Measurements from ENCODE around the gene LTK.

Gene LTK

DNA sequence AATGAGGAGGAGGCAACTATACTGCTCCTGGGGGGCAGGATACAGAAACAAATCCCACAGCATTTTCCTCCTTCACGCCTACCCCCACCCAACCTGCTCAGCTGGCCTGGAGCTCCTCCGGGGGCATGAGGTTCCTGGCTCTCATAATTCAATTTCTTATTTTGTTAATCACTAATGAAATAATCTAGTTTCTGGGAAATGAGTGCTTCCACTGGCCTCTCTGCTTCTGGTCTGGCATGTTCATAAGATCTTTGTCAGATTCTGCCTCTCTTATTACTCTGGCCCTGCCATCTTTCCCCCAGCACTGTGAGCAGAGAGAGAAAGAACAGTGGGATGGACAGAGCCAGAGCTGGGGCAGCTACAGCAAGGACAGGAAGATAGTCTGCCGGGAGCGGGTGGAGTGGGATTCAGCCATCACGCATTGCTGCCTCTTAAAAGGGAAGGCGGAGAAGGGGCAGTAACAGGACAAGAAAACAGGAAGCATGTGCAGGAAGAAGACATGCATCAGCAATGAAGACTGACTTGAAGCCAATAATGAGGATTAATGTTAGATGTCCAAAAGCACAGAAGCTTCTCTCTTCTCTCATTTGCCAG, 16.8 kb upstream of the LTK start:
- in situ Hi-C loops (cut with MboI; ENCODE audit: low sequenced_read_pairs) = no loop called here

DNA sequence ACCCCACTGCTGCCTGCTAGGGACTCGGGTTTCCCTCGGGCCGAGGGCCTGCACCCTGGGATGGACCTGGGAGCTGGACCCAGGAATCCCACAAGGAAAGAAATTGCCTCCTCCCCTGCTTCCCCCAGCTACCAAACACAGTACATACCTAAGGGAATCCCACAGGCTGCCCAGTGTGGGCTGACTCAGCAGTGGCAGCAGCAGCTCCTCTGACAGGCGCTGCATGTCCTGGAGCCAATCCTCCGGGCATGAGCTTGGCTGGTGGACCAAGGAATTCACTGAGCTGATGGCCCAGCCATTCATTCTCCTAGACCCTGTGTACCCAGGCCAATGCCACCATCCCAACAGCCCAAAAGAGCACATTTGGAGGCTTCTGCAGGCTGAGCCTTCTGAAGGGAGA, 9.5 kb upstream of the LTK start:
- in situ Hi-C loops (cut with MboI; ENCODE audit: low sequenced_read_pairs) = no loop called here

DNA sequence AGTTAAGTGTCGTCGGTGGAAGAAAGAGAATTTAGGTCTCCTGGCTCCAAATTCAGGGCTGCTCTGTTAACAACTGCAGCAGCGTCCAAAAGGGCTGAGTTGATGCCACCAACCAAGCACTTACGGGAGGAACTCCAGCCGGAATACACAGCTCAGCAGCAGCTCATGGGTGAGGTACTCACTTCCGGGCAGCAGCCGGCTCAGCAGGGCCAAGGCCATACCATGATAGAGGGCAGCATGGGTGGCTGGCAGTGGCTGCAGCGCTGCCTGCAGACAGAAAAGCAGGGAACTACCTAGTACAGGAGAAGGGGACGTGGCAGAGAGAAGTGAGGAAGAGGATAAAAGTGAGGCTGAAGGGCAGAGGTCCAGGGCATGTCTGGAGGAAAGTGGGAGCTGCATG, 8.0 kb upstream of the LTK start:
- in situ Hi-C loops (cut with MboI; ENCODE audit: low sequenced_read_pairs) = no loop called here

DNA sequence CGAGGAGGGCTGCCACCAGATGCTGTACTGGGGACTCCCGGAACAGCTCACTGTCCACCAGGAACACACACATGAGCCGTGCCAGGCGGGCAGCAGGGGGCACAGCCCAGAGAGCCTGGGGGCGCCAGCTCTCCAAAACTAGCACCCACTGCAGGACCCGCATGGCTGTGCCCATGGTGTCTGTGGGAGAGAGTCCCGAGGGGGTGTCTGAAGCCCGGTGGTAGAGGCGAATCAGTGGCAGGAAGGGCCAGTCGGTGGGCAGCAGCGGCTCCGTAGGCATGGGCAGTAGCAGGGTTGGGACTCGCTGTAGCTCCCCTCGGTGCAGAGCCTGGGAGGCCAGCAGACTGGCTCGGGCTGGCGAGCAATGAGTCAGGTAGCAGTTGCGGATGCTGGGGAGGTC, 7.0 kb upstream of the LTK start:
- in situ Hi-C loops (cut with MboI; ENCODE audit: low sequenced_read_pairs) = no loop called here

DNA sequence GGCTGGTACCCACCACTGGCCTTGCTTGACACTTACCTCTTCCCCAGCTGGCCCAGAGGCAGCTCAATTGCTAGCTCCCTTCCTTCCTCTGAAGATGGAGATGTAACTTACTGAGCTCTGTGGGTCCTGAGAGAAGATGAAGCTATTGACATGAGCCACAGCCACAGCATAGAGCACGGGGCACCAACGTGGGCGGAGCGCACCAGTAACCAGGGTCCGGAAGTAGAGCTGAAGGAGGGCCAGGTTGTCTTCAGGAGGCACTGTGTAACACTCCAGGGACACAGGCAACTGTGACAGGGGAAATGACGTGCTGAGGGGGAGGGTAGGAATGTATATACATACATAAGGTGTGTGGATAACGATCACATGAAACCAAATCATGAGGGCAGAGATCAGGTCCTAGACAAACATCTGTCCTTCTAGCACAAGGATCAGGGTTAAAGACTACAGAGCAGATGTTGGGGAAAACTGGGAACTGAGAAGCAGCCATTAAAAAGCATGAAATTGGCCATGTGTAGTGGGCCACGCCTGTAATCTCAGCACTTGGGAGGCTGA, 4.3 kb upstream of the LTK start:
- in situ Hi-C loops (cut with MboI; ENCODE audit: low sequenced_read_pairs) = no loop called here

DNA sequence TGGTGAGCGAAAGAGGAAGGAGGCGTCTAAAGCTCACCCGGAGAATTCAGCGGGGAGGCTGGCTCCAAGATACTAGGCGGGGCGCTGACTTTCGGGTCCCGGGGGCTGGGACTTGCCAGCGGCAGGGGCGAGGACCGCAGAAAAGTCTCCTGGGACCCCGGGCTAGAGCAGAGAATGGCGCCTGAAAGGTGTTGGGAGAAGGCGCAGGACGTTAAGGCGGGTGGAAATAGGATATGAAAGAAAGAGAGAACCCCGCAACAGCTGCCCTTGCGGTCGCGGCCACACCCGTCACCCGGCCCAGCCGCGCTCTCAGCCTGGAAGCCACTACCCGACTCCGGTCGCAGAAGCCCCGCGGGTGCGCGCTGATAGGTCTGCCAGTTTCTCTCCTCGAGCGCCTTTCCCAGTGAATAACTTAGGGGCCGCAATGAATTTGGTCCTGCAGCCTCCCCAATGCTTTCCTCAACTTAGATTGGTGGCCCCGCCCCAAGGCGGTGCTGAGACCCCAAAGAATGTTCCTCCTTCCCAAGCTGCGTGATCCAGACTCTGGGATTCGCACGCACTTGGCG, 604 bp downstream of the LTK start:
- in situ Hi-C loops (cut with MboI; ENCODE audit: low sequenced_read_pairs) = no loop called here

DNA sequence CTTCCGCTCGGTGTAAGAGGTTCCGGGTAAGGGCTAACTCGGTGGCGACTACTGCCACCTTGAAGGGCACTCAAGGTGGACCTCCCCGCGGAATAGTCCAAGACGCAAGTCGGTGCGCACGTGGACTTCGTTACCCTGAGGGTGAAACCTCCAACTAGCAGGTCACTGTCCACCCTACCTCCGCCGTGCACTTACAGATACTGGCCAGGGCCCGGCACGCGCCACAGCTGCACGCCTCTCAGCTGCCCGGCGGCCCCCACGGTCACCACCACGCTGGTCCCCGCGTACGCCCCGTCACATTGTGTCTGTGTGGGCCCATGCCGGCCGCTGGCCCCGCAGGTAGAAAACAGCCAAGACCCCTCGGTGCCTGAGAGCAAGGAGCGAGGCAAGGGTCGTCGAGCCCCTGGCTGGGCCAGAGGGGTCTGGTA, 1.1 kb downstream of the LTK start:
- in situ Hi-C loops (cut with MboI; ENCODE audit: low sequenced_read_pairs) = no loop called here

DNA sequence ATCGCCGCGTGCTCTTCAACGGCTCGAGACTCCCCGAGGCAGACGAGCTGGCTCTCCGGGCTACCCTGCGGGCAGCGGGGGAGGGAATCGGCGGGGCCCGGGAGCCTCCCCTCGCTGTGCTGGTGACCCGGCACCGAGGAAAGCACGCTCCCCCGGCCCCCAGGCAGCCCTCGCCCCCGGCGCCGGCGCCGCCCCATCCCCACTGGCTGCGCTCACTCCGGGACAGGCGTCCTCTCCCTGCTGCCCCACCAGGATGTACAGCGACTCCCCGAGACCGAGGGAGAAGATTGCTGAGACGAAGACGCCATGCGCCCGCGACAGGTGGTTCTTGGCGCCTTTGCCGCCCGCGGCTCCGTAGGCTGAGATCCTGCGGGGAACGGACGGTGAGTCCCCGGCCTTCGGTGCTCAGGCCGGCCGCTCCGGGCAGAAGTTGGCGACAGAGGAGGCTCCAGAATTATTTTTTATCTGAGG, 1.7 kb downstream of the LTK start:
- in situ Hi-C loops (cut with MboI; ENCODE audit: low sequenced_read_pairs) = no loop called here

DNA sequence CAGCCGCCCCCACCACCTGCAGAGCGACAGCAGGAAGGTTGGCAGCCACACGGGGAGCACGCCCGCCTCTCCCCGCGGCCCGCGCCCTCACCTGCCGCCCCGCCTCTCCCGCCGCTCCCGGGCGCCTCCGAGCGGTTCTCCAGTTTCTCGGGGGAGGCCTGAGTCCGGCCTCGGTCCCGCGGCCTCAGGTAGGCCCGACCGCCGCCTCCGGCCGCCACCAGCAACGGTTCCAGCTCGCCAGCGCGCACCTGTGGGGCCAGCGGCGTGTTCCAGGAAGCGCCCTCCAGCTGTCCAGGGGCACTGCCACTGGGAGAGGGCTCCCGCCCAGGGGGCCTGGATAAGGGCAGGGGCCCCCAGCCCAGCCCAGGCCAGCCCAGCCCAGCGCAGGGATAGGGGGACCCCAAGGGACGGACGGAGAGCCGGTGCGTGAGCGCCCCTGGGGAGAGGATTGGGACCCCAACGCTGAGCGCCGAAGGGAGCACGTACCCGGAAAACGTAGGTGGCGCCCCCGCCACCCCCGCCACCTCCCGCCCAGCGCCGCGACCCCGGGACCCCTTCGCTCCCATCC, 2.2 kb downstream of the LTK start:
- in situ Hi-C loops (cut with MboI; ENCODE audit: low sequenced_read_pairs) = no loop called here

DNA sequence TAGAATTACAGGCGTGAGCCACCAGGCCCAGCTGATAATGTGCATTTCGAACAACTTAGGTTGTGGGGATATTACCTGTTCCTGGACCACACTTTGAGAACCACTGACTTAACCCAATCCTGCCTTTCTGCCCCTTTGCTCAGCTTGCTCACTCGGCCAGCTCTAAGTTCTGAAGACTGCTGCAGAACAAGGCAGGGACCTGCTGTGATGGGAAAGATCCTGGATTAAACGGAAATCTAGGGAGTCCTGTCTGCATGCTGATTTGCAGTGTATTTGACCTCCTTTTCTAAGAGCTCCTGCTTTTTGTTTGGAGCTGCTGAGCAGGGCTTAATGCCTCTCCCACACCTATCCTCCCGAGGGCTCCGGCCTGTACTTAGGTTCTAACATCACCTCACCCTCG, 2.9 kb downstream of the LTK start:
- in situ Hi-C loops (cut with MboI; ENCODE audit: low sequenced_read_pairs) = no loop called here

DNA sequence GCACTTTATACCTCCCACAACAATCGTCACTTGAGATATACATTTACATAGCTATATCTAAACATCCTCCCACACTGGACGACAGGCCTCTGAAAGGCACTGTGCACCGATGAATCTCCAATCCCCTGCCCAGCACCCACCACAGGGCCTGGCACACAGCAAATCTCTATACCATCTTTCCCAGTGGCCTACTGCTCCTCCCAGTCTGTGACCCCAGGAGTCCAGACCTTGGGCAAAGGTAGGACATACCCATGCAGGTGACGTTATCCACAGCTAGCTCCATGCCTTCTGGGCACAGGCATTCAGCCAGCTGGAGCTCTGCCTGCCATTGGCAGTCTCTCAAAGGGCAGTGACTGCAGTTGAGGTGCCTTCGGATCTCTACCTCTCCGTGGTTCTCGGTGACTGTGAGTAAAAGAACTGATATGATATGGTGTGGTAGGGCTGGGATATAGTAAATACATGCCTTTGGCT, 5.8 kb downstream of the LTK start:
- in situ Hi-C loops (cut with MboI; ENCODE audit: low sequenced_read_pairs) = no loop called here

DNA sequence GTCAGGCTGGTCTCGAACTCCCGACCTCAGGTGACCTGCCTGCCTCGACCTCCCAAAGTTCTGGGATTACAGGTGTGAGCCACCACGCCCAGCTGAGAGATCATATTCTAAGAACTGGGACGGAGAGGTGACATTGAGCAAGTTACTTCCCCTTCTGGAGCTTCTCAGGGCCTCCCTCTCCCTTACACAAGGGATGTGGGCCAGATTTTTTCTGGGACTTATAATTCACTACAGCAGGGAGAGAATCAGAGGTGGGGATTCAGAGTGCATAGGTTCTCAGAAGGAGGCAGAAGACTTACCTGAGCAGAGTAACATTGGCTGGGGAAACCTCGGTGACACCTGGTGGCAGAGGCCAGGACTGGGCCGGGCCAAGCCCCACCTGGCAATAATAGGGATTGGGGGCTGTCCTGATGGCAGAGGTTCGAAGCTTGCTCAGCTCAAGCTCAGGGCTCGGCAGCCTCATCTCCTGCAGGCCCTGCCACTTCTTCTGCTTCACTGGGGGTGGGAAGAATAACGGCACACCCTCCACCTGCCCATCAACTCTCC, 6.8 kb downstream of the LTK start:
- in situ Hi-C loops (cut with MboI; ENCODE audit: low sequenced_read_pairs) = no loop called here

DNA sequence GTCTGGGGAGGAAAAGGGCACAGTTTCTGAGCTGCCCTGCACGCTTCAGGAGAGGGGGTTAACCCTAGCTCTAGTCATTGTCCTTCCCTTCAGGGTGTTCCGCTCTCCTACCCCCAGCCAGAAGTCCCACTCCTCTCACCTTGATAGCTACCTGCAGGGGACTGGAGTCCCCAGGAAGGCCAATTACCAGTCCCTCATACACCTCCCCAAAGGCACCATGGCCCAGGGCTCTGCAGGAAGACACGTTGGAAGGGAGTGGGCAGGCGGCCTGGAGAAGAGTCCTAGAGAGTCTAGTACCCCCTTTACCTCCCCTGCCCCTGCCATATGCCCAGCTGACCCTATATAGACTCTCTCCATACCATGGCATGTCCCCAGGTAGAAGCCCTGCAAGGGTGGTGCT, 7.9 kb downstream of the LTK start:
- in situ Hi-C loops (cut with MboI; ENCODE audit: low sequenced_read_pairs) = no loop called here

DNA sequence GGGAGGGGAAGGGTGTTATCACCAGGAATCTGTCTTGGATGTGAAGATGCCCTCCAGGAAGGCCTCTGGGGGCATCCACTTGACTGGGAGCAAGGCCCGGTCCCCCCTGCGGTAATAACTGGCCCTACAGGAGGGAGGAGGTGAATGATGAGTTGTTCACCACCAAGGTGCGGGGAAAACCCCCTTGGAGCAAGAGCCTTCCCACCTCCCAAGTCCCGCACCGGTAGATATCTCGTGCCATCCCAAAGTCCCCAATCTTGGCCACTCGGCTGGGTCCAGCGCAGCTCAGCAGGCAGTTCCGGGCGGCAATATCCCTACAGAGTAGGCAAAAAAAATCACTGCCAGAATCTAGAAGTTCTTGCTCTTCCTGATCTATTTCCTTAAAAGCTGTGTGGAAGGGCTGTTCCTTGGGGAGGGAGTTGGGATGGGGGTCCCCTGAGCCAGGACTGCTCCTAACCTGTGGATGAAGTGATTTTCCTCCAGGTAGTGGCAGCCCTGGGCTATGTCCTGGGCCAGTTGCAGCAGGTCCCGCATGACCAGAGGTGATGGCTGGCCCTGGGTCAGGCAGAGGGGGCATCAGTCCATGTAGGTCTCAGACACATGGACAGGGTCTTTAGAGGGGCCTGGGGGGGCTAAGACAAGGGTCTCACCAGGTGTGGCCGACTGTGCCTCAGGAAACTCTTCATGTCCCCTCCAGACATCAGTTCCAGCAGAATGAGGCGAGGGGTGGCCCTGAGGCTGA, 8.7 kb downstream of the LTK start:
- in situ Hi-C loops (cut with MboI; ENCODE audit: low sequenced_read_pairs) = no loop called here

DNA sequence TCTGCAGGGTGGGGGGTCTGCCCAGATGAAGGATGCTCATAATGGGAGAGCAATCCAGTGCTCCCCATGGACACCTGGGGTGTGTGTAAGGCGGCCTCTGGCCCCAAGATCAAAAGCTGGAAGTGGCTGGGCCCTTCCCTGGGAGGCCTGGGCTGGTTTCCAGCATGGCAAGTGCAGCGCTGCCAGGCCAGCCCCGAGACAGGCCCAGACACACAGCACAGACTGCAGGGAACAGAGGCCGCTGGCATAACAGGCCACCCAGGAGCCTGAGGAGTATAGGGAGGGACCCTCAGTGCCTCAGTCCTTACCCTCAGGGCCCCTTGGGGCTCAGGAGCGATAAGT, 10.0 kb downstream of the LTK start:
- in situ Hi-C loops (cut with MboI; ENCODE audit: low sequenced_read_pairs) = no loop called here

DNA sequence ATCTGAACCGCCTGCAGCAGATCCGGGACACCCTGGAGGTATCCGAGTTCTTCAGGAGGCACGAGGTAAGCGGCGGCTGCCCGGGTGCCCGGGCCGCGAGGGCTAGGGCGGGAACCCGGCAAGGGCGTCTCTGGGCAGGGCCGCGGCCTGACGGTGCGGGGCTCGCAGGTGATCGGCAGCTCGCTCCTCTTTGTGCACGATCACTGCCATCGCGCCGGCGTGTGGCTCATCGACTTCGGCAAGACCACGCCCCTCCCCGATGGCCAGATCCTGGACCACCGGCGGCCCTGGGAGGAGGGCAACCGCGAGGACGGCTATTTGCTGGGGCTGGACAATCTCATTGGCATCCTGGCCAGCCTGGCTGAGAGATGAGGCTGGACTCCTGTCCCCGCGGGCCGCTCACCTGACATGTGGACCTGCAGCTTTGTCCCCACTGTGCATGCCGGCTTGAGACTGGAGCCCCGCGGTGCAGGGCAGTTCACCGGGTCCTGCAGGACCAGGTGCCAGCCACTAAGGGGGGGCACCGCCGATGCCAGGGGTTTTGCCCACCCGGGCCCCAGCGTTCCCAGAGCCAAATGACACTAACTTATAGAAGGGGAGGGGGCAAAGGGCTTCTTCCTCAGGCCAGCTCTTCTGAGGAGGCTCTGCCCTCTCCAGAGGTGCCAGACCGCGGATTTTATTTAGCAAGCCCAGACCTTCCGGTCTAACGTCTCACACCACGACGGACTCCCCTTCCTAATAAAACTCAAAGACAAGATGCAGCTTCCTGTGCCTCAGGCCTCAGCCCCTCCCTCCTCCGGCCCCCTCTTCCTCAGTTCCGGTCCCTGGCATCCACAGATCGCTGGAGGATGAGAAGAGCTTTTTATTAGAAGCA, 10.6 kb downstream of the LTK start:
- in situ Hi-C loops (cut with MboI; ENCODE audit: low sequenced_read_pairs) = no loop called here

DNA sequence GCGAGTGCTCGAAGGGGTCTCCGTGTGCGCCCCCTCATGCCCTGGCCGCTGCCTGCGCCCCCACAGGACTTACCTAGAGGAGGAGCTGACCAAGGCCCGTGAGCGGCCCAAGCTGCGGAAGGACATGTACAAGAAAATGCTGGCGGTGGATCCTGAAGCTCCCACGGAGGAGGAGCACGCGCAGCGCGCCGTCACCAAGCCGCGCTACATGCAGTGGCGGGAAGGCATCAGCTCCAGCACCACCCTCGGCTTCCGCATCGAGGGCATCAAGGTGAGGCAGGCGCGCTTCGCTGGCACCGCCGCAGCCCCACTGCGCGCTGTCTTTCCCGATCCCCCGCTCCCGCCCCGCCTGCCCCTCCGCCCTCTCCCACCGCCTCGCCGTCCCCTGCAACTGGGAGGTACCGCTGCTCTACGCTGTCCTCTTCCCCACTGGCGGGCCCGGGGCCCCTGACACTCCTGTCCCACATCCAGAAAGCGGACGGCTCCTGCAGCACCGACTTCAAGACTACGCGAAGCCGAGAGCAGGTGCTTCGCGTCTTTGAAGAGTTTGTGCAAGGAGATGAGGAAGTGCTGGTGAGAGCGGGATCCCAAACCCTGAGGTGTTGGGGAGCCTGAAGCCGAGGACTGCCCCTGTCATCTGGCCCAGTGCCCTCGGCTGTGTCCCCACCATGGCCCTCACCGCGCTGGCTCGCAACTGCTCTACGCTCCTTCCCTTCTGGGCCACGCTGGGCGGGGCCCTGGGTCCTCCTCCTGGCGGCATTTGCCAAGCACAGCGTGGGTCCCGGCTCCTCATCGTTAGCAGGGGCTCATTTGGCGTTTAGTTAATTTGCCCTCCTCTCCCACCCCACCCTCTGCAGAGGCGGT, 11.5 kb downstream of the LTK start:
- in situ Hi-C loops (cut with MboI; ENCODE audit: low sequenced_read_pairs) = no loop called here

DNA sequence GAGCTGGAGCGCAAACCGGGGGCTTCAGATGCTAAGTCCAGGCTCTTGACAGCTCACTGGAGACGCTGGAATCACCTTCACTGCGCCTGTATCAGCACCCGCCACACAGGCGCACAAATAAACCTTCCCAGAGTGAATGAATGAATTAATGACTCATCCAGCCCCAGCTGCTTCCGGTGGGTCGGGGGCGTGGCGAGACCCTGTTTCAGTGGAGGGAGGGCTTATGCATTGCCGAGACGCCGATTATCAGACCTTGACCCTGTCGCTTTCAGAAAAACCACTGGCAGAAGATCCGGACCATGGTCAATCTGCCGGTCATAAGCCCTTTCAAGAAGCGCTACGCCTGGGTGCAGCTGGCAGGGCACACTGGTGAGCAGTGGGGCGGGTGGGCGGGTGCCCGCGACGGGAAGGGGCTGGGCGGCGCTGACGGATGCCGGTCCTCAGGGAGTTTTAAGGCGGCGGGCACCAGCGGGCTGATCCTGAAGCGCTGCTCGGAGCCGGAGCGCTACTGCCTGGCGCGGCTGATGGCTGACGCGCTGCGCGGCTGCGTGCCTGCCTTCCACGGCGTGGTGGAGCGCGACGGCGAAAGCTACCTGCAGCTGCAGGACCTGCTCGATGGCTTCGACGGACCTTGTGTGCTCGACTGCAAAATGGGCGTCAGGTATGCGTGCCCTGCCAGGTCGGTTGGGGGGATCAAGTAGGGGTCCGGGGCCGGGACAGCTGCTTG, 12.3 kb downstream of the LTK start:
- in situ Hi-C loops (cut with MboI; ENCODE audit: low sequenced_read_pairs) = no loop called here

Data from hTERT RPE-1 (cell line).